Stimulated activated CD4-positive, alpha-beta T cell treated with anti-CD3 and anti-CD28 coated beads, Interleukin-4, amount 100 ng/mL, for 48 hours (primary cell): ENCODE data around the gene KCND2.
"Not testable (repeated sequence)": the region's sequence is repeated elsewhere in the genome, so short reads cannot be mapped to it uniquely, and the experiment has no call there.

Experiments
- DNase-seq, 2 donors: peaks; one replicate each; pipeline ENCODE4 v3.0.0-alpha.2; 2020; ENCODE audit warnings: low read depth in 2 of 2

Gene KCND2

DNA sequence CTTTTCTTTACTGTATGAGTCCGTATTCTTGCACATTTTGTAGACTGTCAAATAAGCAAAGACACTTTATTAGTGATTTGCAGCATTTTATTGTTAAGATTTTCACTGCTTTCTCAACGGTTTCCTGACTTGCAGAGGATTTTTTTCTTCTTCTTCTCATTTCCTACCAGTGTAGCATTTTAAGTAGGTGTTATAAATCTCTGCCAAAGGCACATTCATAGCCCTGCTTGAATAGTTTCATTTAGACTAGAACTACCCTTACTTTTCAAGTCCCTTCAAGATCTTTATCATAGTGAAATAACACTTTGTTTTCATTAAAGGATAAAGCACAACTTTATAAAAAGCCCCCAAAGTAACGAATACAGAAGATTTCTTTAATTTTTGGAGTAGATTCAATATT is 313.6 kb downstream of the KCND2 start:
- DNase-seq = no peak

DNA sequence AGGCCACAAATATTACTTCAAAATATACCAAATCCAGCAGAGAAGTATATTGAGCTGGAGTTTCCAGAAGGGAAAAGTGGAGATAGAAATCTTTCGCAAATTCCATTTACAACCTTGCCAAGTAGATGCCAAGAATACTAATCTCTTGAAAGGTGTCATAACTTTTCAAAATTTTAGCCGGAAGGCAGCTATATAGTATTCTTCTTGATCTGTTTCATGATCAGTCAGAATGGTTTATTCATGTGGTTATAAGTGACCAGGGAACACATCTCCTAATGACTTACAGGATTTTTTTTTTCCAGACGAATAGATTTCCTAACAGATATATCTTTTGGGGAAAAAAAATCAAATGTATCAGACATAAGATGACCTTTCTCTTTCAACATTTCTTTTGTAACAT is 314.3 kb downstream of the KCND2 start:
- DNase-seq = no peak

DNA sequence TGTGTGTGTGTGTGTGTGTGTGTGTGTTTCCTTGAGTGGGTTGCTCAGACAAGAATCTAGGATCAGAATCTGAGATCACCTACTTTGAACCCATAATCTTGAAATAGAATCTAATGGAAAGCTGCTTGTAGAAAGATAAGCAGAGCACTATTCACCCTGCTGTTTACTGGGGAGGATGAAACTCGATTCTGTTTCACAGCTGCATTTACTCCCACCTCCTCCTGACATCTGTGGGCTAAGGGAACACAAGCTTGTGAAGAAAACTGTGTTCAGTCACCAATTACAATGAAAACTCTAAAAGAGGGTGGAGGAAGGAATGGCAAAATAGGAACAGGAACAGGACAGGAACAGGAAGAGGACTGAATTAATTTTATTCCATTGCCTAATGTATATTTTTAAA is 315.4 kb downstream of the KCND2 start:
- no peak for DNase-seq

DNA sequence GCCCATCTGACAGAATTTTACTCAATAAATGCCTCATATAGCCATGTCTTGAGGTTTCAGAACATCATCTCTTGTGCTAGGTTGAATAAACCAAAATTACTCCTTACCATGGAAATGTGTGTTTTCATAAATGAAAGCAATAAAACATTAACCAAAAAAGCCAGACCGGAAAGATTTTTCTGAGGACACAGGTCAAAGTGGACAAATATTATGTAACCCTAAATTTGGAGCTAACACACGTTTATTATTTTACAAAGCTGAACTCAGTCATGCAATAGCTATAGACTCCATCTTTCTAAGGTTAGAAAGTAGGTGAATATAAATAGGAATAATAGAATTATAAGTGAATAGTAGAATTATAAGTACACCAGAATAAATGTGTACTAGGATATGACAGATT is 315.9 kb downstream of the KCND2 start:
- DNase-seq = no peak

DNA sequence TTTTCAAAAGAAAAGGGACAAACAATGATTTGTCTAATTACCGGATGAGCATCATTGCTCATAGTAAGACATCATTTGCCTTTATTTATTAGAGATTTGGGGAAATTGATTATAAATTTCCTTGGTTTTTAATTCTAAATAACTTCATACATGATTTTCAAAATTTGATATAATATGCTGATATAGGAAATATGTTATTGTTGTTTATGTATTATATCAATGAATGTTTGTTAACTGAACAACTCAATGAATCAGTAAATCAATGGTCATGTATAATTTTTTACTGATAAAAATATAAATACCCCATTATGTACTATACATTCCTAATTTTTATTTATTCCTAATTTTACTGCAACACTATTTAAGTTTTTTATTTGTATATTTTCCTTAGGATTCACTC is 327.6 kb downstream of the KCND2 start:
- no peak for DNase-seq

DNA sequence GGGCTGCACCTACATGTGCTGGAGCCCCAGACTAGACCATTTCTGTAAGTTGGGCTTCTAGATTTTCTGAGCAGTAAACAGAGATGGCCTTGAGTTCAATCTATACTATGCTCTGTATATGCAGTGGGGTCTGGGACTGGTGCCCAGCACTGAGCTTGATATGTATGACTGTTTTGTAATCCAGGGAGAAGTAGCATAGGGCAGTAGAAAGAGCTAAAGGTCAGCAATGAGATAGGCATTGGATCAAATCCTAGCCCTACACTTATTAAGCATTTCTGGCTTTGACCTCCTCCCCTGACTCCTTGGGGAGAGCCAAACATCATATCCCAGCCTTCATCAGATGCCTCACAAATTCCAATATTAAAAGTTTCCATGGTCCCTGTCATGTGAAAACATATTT is 330.4 kb downstream of the KCND2 start:
- no peak for DNase-seq

- no peak for DNase-seq
Measured at GRCh38 chr7:120609136-120609753, 336.3 kb downstream of the KCND2 start.

- no peak for DNase-seq
Measured at GRCh38 chr7:120611975-120612374, 339.0 kb downstream of the KCND2 start.

DNA sequence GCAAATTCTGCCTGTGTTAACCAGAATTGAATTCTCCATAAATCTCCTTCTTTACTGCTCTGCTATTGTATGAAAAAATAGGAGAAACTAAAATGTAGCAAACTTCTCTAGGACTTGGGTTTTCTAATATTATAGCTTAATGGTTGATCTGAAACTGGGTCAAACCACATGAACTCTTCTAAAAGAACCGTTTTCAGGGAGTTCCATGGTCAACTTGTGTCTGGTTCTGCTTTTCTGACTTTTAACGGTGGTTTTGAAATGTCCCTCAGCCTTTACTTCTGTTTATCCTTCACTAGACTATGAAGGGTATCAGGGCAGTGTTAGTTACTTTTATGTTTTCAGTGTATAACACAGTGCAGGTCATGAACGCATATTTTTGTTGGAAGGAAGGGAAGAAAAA is 342.7 kb downstream of the KCND2 start:
- DNase-seq = no peak

DNA sequence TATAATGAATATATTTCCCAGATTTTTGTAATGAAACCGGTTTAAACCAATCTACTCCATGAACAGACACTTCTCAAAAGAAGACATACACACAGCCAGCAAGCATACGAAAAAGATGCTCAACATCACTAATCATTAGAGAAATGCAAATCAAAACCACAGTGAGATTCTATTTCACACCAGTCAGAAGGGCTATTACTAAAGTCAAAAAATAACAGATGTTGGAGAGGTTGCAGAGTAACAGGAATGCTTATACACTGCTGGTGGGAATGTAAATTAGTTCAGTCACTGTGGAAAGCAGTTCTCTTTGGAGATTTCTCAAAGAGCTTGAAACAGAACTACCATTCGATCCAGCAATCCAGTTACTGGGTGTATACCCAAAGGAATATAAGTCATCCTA is 344.3 kb downstream of the KCND2 start:
- no peak for DNase-seq

GRCh38 chr7:120628251-120628650 is 355.3 kb downstream of the KCND2 start:
- no peak for DNase-seq

- no peak for DNase-seq
Measured at GRCh38 chr7:120639884-120640283, 366.9 kb downstream of the KCND2 start.

GRCh38 chr7:120645966-120646365 is 373.0 kb downstream of the KCND2 start:
- no peak for DNase-seq

DNA sequence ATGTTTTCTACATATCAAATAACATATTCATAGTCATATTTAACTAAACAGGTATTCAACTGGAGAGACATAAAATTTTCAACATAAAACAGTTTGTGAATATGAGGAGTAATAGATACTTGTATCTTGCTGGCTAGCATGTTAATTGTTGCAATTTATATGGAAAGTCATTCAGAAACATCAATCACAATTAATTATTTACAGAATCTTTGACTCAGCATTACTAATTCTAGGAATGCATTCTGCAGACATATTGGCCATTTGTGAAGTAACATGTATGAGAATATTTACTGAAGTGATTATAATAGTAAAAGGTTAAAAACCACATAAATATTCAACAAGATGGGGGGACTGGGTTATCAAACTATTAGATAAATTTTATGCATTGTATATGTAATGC is 381.3 kb downstream of the KCND2 start:
- DNase-seq = no peak

DNA sequence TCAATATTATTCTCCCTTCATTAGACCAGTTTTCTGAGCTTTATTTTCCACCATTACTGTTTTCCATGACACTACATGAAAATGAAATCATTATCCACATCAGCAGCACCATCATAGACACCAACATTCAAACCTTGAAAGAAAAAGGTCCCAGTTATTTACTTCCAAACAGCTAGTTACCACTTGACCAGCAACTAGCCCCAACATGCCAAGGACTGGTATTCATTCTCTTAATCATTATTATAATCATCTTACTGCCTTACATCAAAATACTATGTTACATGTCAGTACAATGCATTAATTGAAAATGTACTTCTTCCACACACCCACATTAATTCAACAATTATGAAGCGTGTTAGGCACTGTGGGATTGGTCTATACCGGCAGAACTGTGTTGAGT is 385.5 kb downstream of the KCND2 start:
- no peak for DNase-seq

DNA sequence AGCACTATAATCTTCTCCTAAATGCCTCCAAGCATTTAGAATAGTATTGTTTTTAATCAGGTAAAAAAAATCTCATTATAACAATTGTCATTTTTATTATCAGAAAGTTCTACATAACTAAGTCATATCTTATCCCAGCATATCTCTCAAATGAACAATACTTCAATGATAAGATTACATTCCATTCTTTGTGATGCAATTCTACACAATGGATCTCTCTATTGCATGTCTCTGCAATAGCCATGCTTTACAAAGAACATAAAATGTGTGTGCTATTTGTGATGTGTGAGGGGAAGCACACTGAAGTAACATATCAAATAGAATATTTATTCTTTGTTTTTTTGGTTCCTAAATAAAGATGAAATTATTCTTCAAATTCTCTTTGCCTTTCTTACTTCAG is 389.3 kb downstream of the KCND2 start:
- no peak for DNase-seq

DNA sequence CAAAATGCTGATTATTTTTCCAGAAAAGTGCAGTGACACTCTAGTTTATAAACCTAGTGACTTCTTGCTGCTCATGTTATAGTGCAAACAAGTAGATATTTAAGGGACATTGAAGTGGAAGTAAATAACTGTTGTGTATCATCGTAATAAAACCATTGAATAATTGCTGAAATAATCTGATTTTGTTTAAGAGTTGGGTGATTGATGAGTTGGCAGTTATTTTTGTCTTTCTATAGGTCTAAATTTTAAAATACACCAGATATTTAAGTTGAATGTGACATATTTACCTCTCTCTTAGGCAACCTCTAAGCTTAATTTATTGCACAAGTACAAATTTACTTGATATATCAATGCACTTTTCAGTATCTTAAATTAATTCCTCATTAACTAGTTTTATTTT is 392.1 kb downstream of the KCND2 start:
- no peak for DNase-seq

DNA sequence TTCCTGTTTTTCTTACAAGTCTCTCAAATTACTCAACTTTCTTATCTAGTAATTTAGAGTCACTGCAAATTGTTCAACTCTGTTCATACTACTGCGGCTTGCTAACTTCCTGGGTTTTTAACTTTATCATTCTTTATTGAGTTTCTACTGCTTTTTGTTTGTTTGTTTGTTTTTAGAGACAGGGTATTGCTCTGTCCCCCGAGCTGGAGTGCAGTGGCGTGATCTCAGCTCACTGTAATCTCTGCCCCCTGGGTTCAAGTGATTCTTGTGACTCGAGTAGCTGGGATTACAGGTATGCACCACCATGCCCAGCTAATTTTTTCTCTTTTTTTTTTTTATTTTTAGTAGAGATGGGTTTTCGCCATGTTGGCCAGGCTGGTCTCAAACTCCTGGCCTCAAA is 402.1 kb downstream of the KCND2 start:
- DNase-seq = no peak

DNA sequence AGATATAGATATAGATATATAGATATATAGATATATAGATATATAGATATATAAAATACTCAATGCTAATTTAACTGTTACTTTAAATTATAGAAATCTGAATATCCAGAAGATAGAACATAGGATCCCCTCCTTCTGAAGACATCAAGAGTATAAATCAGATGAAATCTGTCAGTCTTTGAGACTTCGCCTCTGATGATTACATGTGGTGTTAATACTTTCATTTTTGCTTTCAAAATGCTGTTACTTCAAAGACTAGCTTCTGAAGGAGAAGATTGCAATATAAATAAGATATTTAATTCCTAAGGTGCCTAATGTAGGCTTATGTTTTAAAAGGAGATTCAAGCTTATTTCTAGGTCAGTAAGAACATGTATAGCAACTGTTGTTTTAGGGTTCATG is 404.6 kb downstream of the KCND2 start:
- no peak for DNase-seq

- DNase-seq = no peak
Measured at GRCh38 chr7:120680985-120681384, 408.0 kb downstream of the KCND2 start.

DNA sequence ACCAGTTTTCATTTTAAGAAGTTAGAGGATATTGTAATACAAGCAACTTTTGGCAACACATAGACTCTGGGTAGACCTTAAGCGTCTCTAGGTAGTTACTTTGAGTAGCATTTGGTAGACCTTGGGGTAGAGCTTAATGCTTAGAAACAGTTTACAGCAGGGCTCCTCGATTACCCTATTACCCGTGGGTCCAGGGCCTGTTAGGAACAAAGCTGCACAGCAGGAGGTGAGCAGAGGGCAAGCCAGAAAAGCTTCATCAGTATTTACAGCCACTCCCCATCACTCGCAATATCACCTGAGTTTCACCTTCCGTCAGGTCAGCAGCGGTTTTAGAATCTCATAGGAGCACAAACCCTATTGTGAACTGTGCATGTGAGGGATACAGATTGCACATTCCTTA is 411.5 kb downstream of the KCND2 start:
- no peak for DNase-seq

GRCh38 chr7:120691915-120692314 is 418.9 kb downstream of the KCND2 start:
- DNase-seq = no peak

DNA sequence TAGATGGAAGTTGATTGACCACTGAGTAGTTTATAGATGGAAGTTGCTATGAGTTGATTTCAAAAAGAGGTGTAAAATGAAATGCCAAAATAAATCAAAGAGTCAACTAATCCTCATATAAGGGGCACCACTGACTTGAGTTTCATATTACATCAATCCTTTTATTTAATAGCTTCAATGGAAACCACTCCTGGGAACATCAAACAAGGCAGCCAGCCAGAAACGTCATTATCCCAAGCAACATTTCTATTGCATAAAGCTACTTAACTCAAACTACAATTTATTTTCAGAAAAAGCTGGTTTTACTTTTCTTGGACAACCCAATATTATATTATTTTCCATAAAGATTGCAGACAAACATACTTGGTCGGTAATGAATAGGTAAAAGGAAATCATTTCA is 422.9 kb downstream of the KCND2 start:
- DNase-seq = no peak

- DNase-seq = no peak
Measured at GRCh38 chr7:120700796-120701195, 427.8 kb downstream of the KCND2 start.

- not testable (repeated sequence) for DNase-seq
Measured at GRCh38 chr7:120702408-120702807, 429.4 kb downstream of the KCND2 start.
